ENCODE measurements around the gene ZNF710.

DNA sequence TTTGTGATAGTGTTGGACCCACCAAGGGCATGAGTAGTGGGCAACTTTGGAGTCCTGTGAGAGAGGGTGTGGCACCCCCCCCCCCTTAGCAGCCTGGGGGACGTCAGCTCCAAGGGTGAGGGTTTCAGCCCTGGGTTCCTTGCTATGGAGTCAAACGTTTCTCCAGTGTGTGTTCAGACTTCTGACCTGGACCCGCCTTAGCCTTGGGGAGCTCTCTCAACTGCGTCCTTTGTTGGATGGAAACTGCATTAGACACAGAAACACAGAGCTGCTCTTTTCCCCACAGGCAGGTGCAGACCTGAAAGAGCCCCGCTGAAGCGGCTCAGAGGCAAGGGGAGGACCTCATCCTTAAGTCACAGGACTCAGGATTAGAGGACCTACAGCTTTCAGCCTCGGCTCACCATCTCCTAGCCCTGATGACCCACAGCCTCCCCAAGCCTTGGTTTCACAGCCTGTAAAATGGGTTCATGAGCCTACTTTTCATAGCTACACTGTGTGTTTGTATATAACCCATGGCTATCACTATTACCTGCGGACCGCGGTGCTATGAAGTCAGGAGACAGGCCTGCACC is 19.9 kb downstream of the ZNF710 start:
- TF ChIP-seq, protein P1, sequence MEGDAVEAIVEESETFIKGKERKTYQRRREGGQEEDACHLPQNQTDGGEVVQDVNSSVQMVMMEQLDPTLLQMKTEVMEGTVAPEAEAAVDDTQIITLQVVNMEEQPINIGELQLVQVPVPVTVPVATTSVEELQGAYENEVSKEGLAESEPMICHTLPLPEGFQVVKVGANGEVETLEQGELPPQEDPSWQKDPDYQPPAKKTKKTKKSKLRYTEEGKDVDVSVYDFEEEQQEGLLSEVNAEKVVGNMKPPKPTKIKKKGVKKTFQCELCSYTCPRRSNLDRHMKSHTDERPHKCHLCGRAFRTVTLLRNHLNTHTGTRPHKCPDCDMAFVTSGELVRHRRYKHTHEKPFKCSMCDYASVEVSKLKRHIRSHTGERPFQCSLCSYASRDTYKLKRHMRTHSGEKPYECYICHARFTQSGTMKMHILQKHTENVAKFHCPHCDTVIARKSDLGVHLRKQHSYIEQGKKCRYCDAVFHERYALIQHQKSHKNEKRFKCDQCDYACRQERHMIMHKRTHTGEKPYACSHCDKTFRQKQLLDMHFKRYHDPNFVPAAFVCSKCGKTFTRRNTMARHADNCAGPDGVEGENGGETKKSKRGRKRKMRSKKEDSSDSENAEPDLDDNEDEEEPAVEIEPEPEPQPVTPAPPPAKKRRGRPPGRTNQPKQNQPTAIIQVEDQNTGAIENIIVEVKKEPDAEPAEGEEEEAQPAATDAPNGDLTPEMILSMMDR (IDR thresholded peaks at IDR 0.05; ENCODE audit: low read depth, low read length, poor library complexity, severe bottlenecking): no peak
- TF ChIP-seq EZH2phosphoT487 (IDR thresholded peaks at IDR 0.05; ENCODE audit: borderline replicate concordance, low read length): no peak
